ENCODE measurements around the gene NPC1. TPM values are rescaled to one million over a fixed set of nuclear protein-coding genes. Genes with fewer than 3 reads are reported as not detected.
"Not testable (repeated sequence)": the region's sequence is repeated elsewhere in the genome, so short reads cannot be mapped to it uniquely, and the experiment has no call there.

Gene NPC1
- total RNA-seq, 1 donor from 2014 or later: 100 TPM

DNA sequence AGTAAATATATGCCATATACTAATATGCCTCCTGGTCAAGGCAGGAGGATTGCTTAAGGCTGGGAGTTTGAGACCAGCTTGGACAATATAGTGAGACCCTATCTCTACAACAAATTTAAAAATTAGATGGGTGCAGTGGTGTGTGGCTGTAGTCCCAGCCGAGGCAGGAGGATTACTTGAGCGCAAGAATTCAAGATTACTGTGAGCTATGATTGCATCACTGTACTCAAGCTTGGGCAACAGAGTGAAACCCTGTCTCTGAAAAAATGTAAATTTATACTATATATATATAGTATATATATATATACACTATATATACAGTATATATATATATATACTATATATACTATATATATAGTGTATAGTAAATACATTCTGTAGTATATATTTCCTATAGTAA lies 30.0 kb upstream of the NPC1 start:
- no peaks in the 10 kb centered on the region for H3K27me3 ChIP-seq (ENCODE audit: control insufficient read depth, insufficient read depth, low read length)
- DNase-seq (ENCODE audit: low read depth) (no peak), FAIRE-seq (no peak)
- H3K4me3 ChIP-seq (ENCODE audit: low read depth, low read length): no peak overlapping the region
- TF ChIP-seq, protein P1, sequence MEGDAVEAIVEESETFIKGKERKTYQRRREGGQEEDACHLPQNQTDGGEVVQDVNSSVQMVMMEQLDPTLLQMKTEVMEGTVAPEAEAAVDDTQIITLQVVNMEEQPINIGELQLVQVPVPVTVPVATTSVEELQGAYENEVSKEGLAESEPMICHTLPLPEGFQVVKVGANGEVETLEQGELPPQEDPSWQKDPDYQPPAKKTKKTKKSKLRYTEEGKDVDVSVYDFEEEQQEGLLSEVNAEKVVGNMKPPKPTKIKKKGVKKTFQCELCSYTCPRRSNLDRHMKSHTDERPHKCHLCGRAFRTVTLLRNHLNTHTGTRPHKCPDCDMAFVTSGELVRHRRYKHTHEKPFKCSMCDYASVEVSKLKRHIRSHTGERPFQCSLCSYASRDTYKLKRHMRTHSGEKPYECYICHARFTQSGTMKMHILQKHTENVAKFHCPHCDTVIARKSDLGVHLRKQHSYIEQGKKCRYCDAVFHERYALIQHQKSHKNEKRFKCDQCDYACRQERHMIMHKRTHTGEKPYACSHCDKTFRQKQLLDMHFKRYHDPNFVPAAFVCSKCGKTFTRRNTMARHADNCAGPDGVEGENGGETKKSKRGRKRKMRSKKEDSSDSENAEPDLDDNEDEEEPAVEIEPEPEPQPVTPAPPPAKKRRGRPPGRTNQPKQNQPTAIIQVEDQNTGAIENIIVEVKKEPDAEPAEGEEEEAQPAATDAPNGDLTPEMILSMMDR (IDR thresholded peaks at IDR 0.05; ENCODE audit: insufficient read depth, low read length, severe bottlenecking): no peak
- H3K36me3 ChIP-seq (ENCODE audit: control insufficient read depth, insufficient read depth, low read length): no peaks in the 10 kb centered on the region

GRCh38 chr18:23614891-23615290 lies 28.6 kb upstream of the NPC1 start:
- H3K36me3 ChIP-seq (ENCODE audit: control insufficient read depth, insufficient read depth, low read length): no peaks in the 10 kb centered on the region
- DNase-seq (ENCODE audit: low read depth): no peak
- no peaks in the 10 kb centered on the region for H3K27me3 ChIP-seq (ENCODE audit: control insufficient read depth, insufficient read depth, low read length)
- TF ChIP-seq, protein P1 (IDR thresholded peaks at IDR 0.05; ENCODE audit: insufficient read depth, low read length, severe bottlenecking): no peak
- H3K4me3 ChIP-seq (ENCODE audit: low read depth, low read length): no peak overlapping the region
- FAIRE-seq: no peak

DNA sequence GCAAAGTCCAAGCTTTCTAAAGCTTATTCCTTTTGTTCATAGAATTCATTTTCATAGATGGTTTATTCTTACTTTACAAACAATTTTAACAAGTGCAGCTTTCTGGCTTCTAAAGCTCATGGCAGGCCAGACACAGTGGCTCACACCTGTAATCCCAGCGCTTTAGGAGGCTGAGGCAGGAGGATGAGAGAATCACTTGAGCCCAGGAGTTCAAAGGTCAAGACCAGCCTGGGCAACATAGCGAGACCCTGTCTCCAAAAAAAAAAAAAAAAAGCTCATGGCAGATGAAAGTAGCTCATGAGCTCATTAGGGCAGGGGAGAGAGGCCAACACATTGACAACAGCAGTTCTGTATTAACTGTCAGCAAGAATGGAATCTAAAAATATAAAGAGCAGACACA lies 28.1 kb upstream of the NPC1 start:
- no peak for DNase-seq (ENCODE audit: low read depth)
- Histone ChIP-seq H3K27me3 (ENCODE audit: control insufficient read depth, insufficient read depth, low read length) (no peaks in the 10 kb centered on the region), H3K36me3 (ENCODE audit: control insufficient read depth, insufficient read depth, low read length) (no peaks in the 10 kb centered on the region), H3K4me3 (ENCODE audit: low read depth, low read length) (no peak overlapping the region)
- no peak for FAIRE-seq
- TF ChIP-seq, protein P1 (IDR thresholded peaks at IDR 0.05; ENCODE audit: insufficient read depth, low read length, severe bottlenecking): no peak

- not testable (repeated sequence) for DNase-seq (ENCODE audit: low read depth); H3K27me3 ChIP-seq (ENCODE audit: control insufficient read depth, insufficient read depth, low read length); FAIRE-seq; H3K36me3 ChIP-seq (ENCODE audit: control insufficient read depth, insufficient read depth, low read length); H3K4me3 ChIP-seq (ENCODE audit: low read depth, low read length)
Measured at GRCh38 chr18:23613091-23613475, 26.8 kb upstream of the NPC1 start.

- H3K4me3 ChIP-seq (ENCODE audit: low read depth, low read length): no peak overlapping the region
- FAIRE-seq: no peak
- H3K27me3 ChIP-seq (ENCODE audit: control insufficient read depth, insufficient read depth, low read length): no peaks in the 10 kb centered on the region
- no peak for DNase-seq (ENCODE audit: low read depth)
- TF ChIP-seq, protein P1 (IDR thresholded peaks at IDR 0.05; ENCODE audit: insufficient read depth, low read length, severe bottlenecking): no peak
- H3K36me3 ChIP-seq (ENCODE audit: control insufficient read depth, insufficient read depth, low read length): no peaks in the 10 kb centered on the region
Measured at GRCh38 chr18:23612434-23613090, 26.3 kb upstream of the NPC1 start.

- Histone ChIP-seq H3K27me3 (ENCODE audit: control insufficient read depth, insufficient read depth, low read length) (no peaks in the 10 kb centered on the region), H3K36me3 (ENCODE audit: control insufficient read depth, insufficient read depth, low read length) (no peaks in the 10 kb centered on the region), H3K4me3 (ENCODE audit: low read depth, low read length) (no peak overlapping the region)
- TF ChIP-seq, protein P1 (IDR thresholded peaks at IDR 0.05; ENCODE audit: insufficient read depth, low read length, severe bottlenecking): no peak
- FAIRE-seq (no peak), DNase-seq (ENCODE audit: low read depth) (no peak)
Measured at GRCh38 chr18:23609390-23610023, 23.2 kb upstream of the NPC1 start.

All from bronchial epithelial cell (primary cell).